Calu3 (cell line): ENCODE data around the gene KANK4. TPM values are rescaled to one million over a fixed set of nuclear protein-coding genes. Genes with fewer than 3 reads are reported as not detected.

ENCODE experiments used
- BruUV-seq: library from RNA; stranded (reverse); fragments of 400-500 nt; replicated peaks from 2 replicates; lab custom pipeline; 2021; lab: Mats Ljungman, UMichigan
- CTCF ChIA-PET: fragments of 300-600 bp; sonication (Branson Sonifier 250); formaldehyde crosslinking; loops from one replicate; lab custom pipeline; 2022; ENCODE audit warnings: antibody characterized with exemption; lab: Charles Lee
- DNase-seq: peaks from one replicate; pipeline ENCODE4 v3.0.0; 2022
- H3K27ac Mint-ChIP-seq: one replicate; pipeline ENCODE4 v1.8.0; 2022; ENCODE audit warnings: mixed read lengths; ENCODE audit not compliant: unreplicated experiment
- H3K27me3 Mint-ChIP-seq: one replicate; pipeline ENCODE4 v1.8.0; 2022; ENCODE audit warnings: mixed read lengths; ENCODE audit not compliant: unreplicated experiment
- H3K36me3 Mint-ChIP-seq: one replicate; pipeline ENCODE4 v1.8.0; 2022; ENCODE audit warnings: mild to moderate bottlenecking, moderate library complexity, mixed read lengths; ENCODE audit not compliant: insufficient read depth, unreplicated experiment
- H3K4me1 Mint-ChIP-seq: one replicate; pipeline ENCODE4 v1.8.0; 2022; ENCODE audit warnings: mild to moderate bottlenecking, low read depth, mixed read lengths; ENCODE audit not compliant: unreplicated experiment
- H3K4me3 Mint-ChIP-seq: one replicate; pipeline ENCODE4 v1.8.0; 2022; ENCODE audit warnings: mild to moderate bottlenecking, low read depth, moderate library complexity, mixed read lengths; ENCODE audit not compliant: unreplicated experiment
- H3K9me3 Mint-ChIP-seq: one replicate; pipeline ENCODE4 v1.8.0; 2022; ENCODE audit warnings: low read depth, mixed read lengths; ENCODE audit not compliant: unreplicated experiment
- intact Hi-C: fragments of 100-400 bp; cut with micrococcal nuclease; formaldehyde crosslinking; loops from one replicate; pipeline ENCODE4 v1.10.0; 2022; ENCODE audit not compliant: unreplicated experiment
- total RNA-seq: library from RNA; stranded (reverse); gene quantifications from 2 replicates; pipeline ENCODE4 v1.2.3, GENCODE V29; 2022
- TF ChIP-seq, protein P1 (sequence below): fragments of 200-600 bp; IDR thresholded peaks from one replicate; pipeline ENCODE4 v1.8.0; 2022; ENCODE audit warnings: antibody characterized with exemption; ENCODE audit not compliant: unreplicated experiment

KANK4 gene
- total RNA-seq, 1 experiment from 2014 or later: not detected

DNA sequence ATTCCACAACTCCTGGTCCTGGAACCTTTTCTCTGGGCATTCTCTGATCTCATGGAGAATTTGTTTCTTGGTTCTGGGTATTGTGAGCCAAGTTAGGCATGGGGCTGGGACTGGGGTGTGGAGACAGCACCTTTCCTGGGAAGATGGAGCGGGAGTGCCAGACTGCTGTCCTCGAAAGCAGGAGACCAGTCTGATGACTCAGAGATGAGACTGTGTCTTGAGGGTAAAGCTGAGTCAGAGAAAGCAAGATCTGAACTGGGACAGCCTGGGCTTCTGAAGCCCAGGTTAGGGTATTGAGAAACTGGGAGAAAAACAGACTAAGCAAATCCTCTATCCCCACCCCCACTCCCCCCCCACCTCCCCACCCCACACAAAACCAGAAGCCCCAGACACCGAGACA lies 2.2 kb upstream of the KANK4 start:
- no peak overlapping the region for H3K4me3 Mint-ChIP-seq
- TF ChIP-seq, protein P1, sequence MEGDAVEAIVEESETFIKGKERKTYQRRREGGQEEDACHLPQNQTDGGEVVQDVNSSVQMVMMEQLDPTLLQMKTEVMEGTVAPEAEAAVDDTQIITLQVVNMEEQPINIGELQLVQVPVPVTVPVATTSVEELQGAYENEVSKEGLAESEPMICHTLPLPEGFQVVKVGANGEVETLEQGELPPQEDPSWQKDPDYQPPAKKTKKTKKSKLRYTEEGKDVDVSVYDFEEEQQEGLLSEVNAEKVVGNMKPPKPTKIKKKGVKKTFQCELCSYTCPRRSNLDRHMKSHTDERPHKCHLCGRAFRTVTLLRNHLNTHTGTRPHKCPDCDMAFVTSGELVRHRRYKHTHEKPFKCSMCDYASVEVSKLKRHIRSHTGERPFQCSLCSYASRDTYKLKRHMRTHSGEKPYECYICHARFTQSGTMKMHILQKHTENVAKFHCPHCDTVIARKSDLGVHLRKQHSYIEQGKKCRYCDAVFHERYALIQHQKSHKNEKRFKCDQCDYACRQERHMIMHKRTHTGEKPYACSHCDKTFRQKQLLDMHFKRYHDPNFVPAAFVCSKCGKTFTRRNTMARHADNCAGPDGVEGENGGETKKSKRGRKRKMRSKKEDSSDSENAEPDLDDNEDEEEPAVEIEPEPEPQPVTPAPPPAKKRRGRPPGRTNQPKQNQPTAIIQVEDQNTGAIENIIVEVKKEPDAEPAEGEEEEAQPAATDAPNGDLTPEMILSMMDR: no peak
- no peaks in the 10 kb centered on the region for H3K4me1 Mint-ChIP-seq
- no peaks in the 10 kb centered on the region for H3K36me3 Mint-ChIP-seq
- no peak for DNase-seq
- intact Hi-C loops: no loop called here
- peaks cover 39% of the 10 kb centered on the region for H3K27me3 Mint-ChIP-seq
- no peak overlapping the region for H3K27ac Mint-ChIP-seq
- BruUV-seq: no TSS peak
- H3K9me3 Mint-ChIP-seq: no peaks in the 10 kb centered on the region
- CTCF ChIA-PET: interaction anchor here (0.6 to 0.7 kb wide), 2 partner anchors 12 to 346 kb away, joined by 3 to 4 read pairs; no protein-coding TSS in a partner anchor

- CTCF ChIA-PET: no interaction called here
- Mint-ChIP-seq H3K27me3 (peaks cover 65% of the 10 kb centered on the region), H3K4me1 (no peaks in the 10 kb centered on the region), H3K4me3 (no peak overlapping the region), H3K9me3 (no peaks in the 10 kb centered on the region), H3K27ac (no peak overlapping the region), H3K36me3 (no peaks in the 10 kb centered on the region)
- BruUV-seq: no TSS peak
- no peak for DNase-seq
- intact Hi-C loops: no loop called here
- TF ChIP-seq, protein P1: no peak
These were observed 896 bp downstream of the KANK4 start for GRCh38 chr1:62318320-62318755.

DNA sequence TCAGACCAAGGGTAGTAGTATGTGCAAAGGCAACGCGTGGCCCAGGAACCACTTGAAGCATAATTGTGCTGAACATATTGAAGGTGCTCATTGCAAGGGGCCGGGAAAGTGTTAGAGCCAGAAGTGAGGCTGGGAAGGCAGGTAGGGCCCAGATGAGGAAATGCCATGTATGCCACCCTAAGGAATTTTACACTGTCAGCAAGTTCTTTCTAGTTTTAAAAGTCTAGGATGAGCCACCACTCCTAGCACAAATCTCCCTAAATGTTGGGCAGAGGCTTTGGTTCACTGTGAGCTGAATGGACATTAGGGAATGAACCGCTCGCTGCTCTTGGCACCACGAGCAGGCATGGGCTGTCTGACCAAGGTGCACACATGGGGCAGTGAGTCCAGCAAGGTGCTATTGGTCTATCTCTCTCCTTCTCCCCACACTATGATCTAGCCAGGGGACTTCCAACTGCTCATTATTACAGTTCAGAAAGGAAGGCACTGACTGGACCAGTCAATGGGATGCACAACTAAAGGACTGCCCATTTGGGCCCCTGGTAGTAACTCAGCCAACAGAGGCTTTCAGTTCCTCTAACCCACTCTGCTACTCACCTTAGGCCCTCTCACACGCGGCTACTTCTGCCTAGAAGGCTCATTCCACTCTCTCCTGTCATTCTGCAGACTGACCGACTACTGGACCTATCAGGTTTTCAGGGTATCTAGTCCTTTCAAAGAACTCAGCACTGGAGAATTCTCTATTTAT lies 2.0 kb downstream of the KANK4 start:
- intact Hi-C loops: no loop called here
- H3K9me3 Mint-ChIP-seq: no peaks in the 10 kb centered on the region

DNA sequence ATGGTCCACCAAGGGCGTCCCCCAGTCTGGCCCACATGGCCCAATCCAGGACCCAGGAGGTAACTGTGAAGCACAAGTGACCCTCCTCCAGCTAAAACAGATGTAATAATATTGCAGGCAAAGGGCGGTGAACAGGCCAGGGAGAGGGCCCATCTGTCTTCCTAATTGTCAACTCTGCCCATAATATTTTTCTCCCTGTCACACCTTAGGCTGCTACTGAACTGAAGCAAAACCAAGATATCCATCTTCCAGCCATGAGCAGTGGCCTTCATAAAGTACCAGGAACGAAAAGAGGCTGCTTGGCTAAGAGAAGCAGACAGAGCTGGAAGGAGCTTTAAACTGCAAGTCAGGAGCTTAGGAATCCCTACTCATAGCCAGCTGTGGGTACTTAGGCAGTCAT lies 3.1 kb downstream of the KANK4 start:
- Mint-ChIP-seq H3K9me3 (no peaks in the 10 kb centered on the region), H3K27ac (no peak overlapping the region), H3K4me3 (no peak overlapping the region), H3K36me3 (no peaks in the 10 kb centered on the region), H3K27me3 (peaks cover 85% of the 10 kb centered on the region), H3K4me1 (no peaks in the 10 kb centered on the region)
- no TSS peak for BruUV-seq
- CTCF ChIA-PET: no interaction called here
- TF ChIP-seq, protein P1: no peak
- intact Hi-C loops: no loop called here
- no peak for DNase-seq

More for the DNA sequence above, 2.0 kb downstream of the KANK4 start:
- no peaks in the 10 kb centered on the region for H3K36me3 Mint-ChIP-seq
- no peak overlapping the region for H3K4me3 Mint-ChIP-seq
- no peaks in the 10 kb centered on the region for H3K4me1 Mint-ChIP-seq
- no peak overlapping the region for H3K27ac Mint-ChIP-seq
- BruUV-seq: no TSS peak
- TF ChIP-seq, protein P1: no peak
- CTCF ChIA-PET: no interaction called here
- no peak for DNase-seq
- H3K27me3 Mint-ChIP-seq: peaks cover 74% of the 10 kb centered on the region
